IMR-90 (cell line): ENCODE measurements around the gene CAMTA1. TPM values are rescaled to one million over a fixed set of nuclear protein-coding genes. Genes with fewer than 3 reads are reported as not detected.

ENCODE experiments used
- ATAC-seq: fragments of 200-7000 bp; cut with Tn5 transposase; 2 replicates; pipeline ENCODE4 v1.9.1; 2020; ENCODE audit warnings: low read depth, mild to moderate bottlenecking, moderate library complexity
- BruUV-seq: library from RNA; stranded (reverse); fragments of 400-500 nt; replicated peaks from 2 replicates; lab custom pipeline; 2021; lab: Mats Ljungman, UMichigan
- CTCF ChIA-PET: fragments of 300-600 bp; formaldehyde crosslinking; extraction: SDS; loops from one replicate; lab custom pipeline; 2021; ENCODE audit warnings: antibody characterized with exemption; lab: Yijun Ruan, JAX
- POLR2A ChIA-PET: fragments of 300-600 bp; sonication (Branson Sonifier 250); formaldehyde crosslinking; loops from one replicate; lab custom pipeline; 2022; ENCODE audit warnings: antibody characterized with exemption; ENCODE audit not compliant: unreplicated experiment; lab: Charles Lee
- DNase-seq: peaks from one replicate; pipeline ENCODE4 v3.0.0; 2013
- H2AFZ ChIP-seq: replicated peaks from 2 replicates; pipeline ENCODE3; 2013; ENCODE audit warnings: low read length, mild to moderate bottlenecking; ENCODE audit not compliant: poor library complexity
- H2AK5ac ChIP-seq: 2 replicates; pipeline ENCODE4 v1.6.1; 2013; ENCODE audit warnings: low read depth, low read length, inconsistent platforms
- H2AK9ac ChIP-seq: replicated peaks from 2 replicates; pipeline ENCODE3; 2013; ENCODE audit warnings: mild to moderate bottlenecking, low read depth, low read length, moderate library complexity; ENCODE audit not compliant: poor library complexity
- H2BK120ac ChIP-seq: 2 replicates; pipeline ENCODE4 v1.6.1; 2013; ENCODE audit warnings: low read depth, low read length, inconsistent platforms
- H2BK15ac ChIP-seq: 3 replicates; pipeline ENCODE4 v1.6.1; 2013; ENCODE audit warnings: low read depth, low read length, inconsistent platforms
- H2BK20ac ChIP-seq: 2 replicates; pipeline ENCODE4 v1.6.1; 2013; ENCODE audit warnings: low read depth, mild to moderate bottlenecking, inconsistent platforms, low read length, moderate library complexity
- H2BK5ac ChIP-seq: 2 replicates; pipeline ENCODE4 v1.6.1; 2013; ENCODE audit warnings: mild to moderate bottlenecking, low read depth, low read length, inconsistent platforms; ENCODE audit not compliant: poor library complexity, severe bottlenecking
- H3K14ac ChIP-seq: replicated peaks from 2 replicates; pipeline ENCODE4 v1.6.1; 2013; ENCODE audit warnings: low read depth, low read length, inconsistent platforms
- H3K18ac ChIP-seq: 2 replicates; pipeline ENCODE4 v1.6.1; 2013; ENCODE audit warnings: low read depth, low read length, control low read depth
- H3K23ac ChIP-seq: 2 replicates; pipeline ENCODE4 v1.6.1; 2013; ENCODE audit warnings: low read depth, low read length, inconsistent platforms
- H3K27ac ChIP-seq: 2 replicates; pipeline ENCODE4 v1.5.1; 2013; ENCODE audit warnings: mild to moderate bottlenecking, control low read depth, low read length; ENCODE audit not compliant: insufficient read depth
- H3K27me3 ChIP-seq: 2 replicates; pipeline ENCODE4 v1.6.1; 2013; ENCODE audit warnings: low read length; ENCODE audit not compliant: control insufficient read depth, insufficient read depth
- H3K36me3 ChIP-seq: 2 replicates; pipeline ENCODE4 v1.6.1; 2013; ENCODE audit warnings: low read length, mixed read lengths; ENCODE audit not compliant: control insufficient read depth, insufficient read depth
- H3K4ac ChIP-seq: 2 replicates; pipeline ENCODE4 v1.6.1; 2013; ENCODE audit warnings: low read depth, low read length, inconsistent platforms
- H3K4me1 ChIP-seq: 2 replicates; pipeline ENCODE4 v1.6.1; 2013; ENCODE audit warnings: low read length, mixed read lengths; ENCODE audit not compliant: control insufficient read depth, insufficient read depth
- H3K4me2 ChIP-seq: 2 replicates; pipeline ENCODE4 v1.6.1; 2013; ENCODE audit warnings: low read depth, mild to moderate bottlenecking, control low read depth, low read length, moderate library complexity
- H3K4me3 ChIP-seq: 2 replicates; pipeline ENCODE4 v1.5.1; 2013; ENCODE audit warnings: low read depth, mild to moderate bottlenecking, control low read depth, low read length, moderate library complexity; ENCODE audit not compliant: insufficient read depth
- H3K56ac ChIP-seq: 2 replicates; pipeline ENCODE4 v1.6.1; 2013; ENCODE audit warnings: low read length, inconsistent platforms; ENCODE audit not compliant: insufficient read depth; ENCODE audit errors: extremely low read depth
- H3K79me1 ChIP-seq, 2 experiments: 2 replicates each; pipeline ENCODE4 v1.6.1; 2013; ENCODE audit warnings: low read length in 2 of 2, inconsistent platforms in 1 of 2, low read depth in 1 of 2
- H3K9ac ChIP-seq: 2 replicates; pipeline ENCODE4 v1.6.1; 2013; ENCODE audit warnings: low read depth, low read length, control low read depth
- H3K9me1 ChIP-seq: 2 replicates; pipeline ENCODE4 v1.6.1; 2013; ENCODE audit warnings: low read length, inconsistent platforms; ENCODE audit not compliant: insufficient read depth
- H3K9me3 ChIP-seq: 2 replicates; pipeline ENCODE4 v1.6.1; 2013; ENCODE audit warnings: low read length; ENCODE audit not compliant: control insufficient read depth, insufficient read depth
- H4K20me1 ChIP-seq: 2 replicates; pipeline ENCODE4 v1.6.1; 2013; ENCODE audit warnings: low read length, inconsistent platforms; ENCODE audit not compliant: insufficient read depth
- H4K5ac ChIP-seq: 2 replicates; pipeline ENCODE4 v1.6.1; 2013; ENCODE audit warnings: mild to moderate bottlenecking, low read depth, low read length, control low read depth
- H4K8ac ChIP-seq, 2 experiments: 2 replicates each; pipeline ENCODE4 v1.6.1; 2013; ENCODE audit warnings: low read depth in 2 of 2, low read length in 2 of 2, control low read depth in 1 of 2, inconsistent platforms in 1 of 2
- H4K91ac ChIP-seq: 2 replicates; pipeline ENCODE4 v1.6.1; 2013; ENCODE audit warnings: low read depth, low read length, inconsistent platforms; ENCODE audit not compliant: insufficient read depth
- CEBPB ChIP-seq: IDR thresholded peaks from 2 replicates; pipeline ENCODE4 v1.6.1; 2012; ENCODE audit warnings: low read depth, low read length, improper control_type of control experiment
- CTCF ChIP-seq: conservative IDR thresholded peaks from 2 replicates; pipeline ENCODE4 v1.5.1; 2012; ENCODE audit warnings: mild to moderate bottlenecking, low read depth, low read length, improper control_type of control experiment
- USF2 ChIP-seq: fragments of 150-350 bp; IDR thresholded peaks from 2 replicates; pipeline ENCODE4 v1.6.1; 2017; ENCODE audit warnings: mild to moderate bottlenecking, antibody characterized with exemption, low read length, low read depth
- WGBS, 2 experiments: methylation state at CpG; one replicate each; pipeline versions ENCODE4 v1.1.5 to v1.1.7; 2013; ENCODE audit warnings: missing lambda C conversion rate in 2 of 2; ENCODE audit not compliant: insufficient read length in 1 of 2; ENCODE audit errors: extremely low coverage in 2 of 2; 5-methylcytosine and 5-hydroxymethylcytosine counted together
- dilution Hi-C: fragments of 300-500 bp; cut with HindIII; formaldehyde crosslinking; loops from one replicate; pipeline ENCODE4 v1.14.3; 2018; ENCODE audit warnings: low sequenced_read_pairs; ENCODE audit not compliant: unreplicated experiment
- in situ Hi-C: fragments of 300-500 bp; cut with MboI; formaldehyde crosslinking; loops from 3 replicates; pipeline ENCODE4 v1.14.3; 2019; ENCODE audit warnings: low sequenced_read_pairs, inconsistent platforms, mixed read lengths
- intact Hi-C: fragments of 100-400 bp; cut with micrococcal nuclease; formaldehyde crosslinking; loops from 2 replicates; pipeline ENCODE4 v1.10.0; 2022
- polyA plus RNA-seq, 3 experiments: library from polyadenylated mRNA; depleted of rRNA; stranded (reverse); fragments of >200 nt; gene quantifications; 2 replicates each; pipeline ENCODE4 v1.2.3, GENCODE V29; 2012; ENCODE audit warnings: low replicate concordance in 1 of 3
- total RNA-seq: library from RNA; depleted of rRNA; stranded (reverse); fragments of >200 nt; gene quantifications from 2 replicates; pipeline ENCODE4 v1.2.3, GENCODE V29; 2012

The CAMTA1 gene
- total and polyA plus RNA-seq, 2 of the 4 experiments (the other 2 are of a cell fraction): 35.5 to 74.3 TPM

- TF ChIP-seq CTCF: no peak
Observed at GRCh38 chr1:6957341-6957740, 172.1 kb downstream of the CAMTA1 start (continued).

GRCh38 chr1:6958407-6959030 lies 173.3 kb downstream of the CAMTA1 start:
- Histone ChIP-seq H3K79me1 (no peaks in the 10 kb centered on the region), H3K4me2 (no peak overlapping the region), H2BK15ac (no peak overlapping the region), H3K4ac (no peak overlapping the region), H2BK5ac (no peak overlapping the region), H2AK5ac (no peak overlapping the region), H2BK120ac (no peak overlapping the region), H3K4me3 (no peak overlapping the region), H4K5ac (no peak overlapping the region), H3K14ac (no peak overlapping the region), H2BK20ac (no peak overlapping the region), H3K56ac (no peak overlapping the region), H3K36me3 (no peaks in the 10 kb centered on the region), H4K91ac (no peak overlapping the region), H3K27ac (no peak overlapping the region), H3K23ac (no peak overlapping the region), H3K9ac (no peak overlapping the region), H4K8ac (no peak overlapping the region), H3K27me3 (peaks cover 41% of the 10 kb centered on the region), H3K9me1 (peaks cover 3% of the 10 kb centered on the region; the same call in 1 of the 2 replicates), H3K4me1 (peaks cover 3% of the 10 kb centered on the region; the same call in 1 of the 2 replicates), H2AK9ac (no peak overlapping the region), H3K18ac (no peak overlapping the region), H2AFZ (no peak overlapping the region), H3K9me3 (peaks cover 3% of the 10 kb centered on the region; the same call in 1 of the 2 replicates), H4K20me1 (no peaks in the 10 kb centered on the region)
- peak; percentile 18 for DNase-seq
- POLR2A ChIA-PET: no interaction called here
- dilution Hi-C loops: no loop called here
- 80% methylated on average over 2 of the region's 15 CpGs; no CpG with 5 or more reads in 1 of the 2 experiments for WGBS, 2 experiments
- no peak for ATAC-seq
- BruUV-seq: no TSS peak
- intact Hi-C loops: no loop called here
- CTCF ChIA-PET: no interaction called here
- TF ChIP-seq CEBPB: peak; percentile 85
- TF ChIP-seq USF2: no peak
- in situ Hi-C loops: no loop called here
